SU-DHL-6 (cell line): ENCODE results near the gene PLSCR5.

Experiments used
- CTCF ChIP-seq: fragments of 200-600 bp; sonication (generic); IDR thresholded peaks from one replicate; pipeline ENCODE4 v1.5.1; 2017; ENCODE audit warnings: antibody characterized with exemption, mild to moderate bottlenecking, low read length, moderate library complexity; ENCODE audit not compliant: insufficient read depth, poor library complexity, severe bottlenecking
- EZH2phosphoT487 ChIP-seq: fragments of 200-600 bp; sonication (generic), shearing (Covaris generic); conservative IDR thresholded peaks from 2 replicates; pipeline ENCODE4 v1.6.1; 2018; ENCODE audit warnings: mild to moderate bottlenecking, antibody characterized with exemption, low read length, moderate library complexity, mixed read lengths

GRCh38 chr3:146640955-146641867 is 36.1 kb upstream of the PLSCR5 start:
- peak; percentile 50 for TF ChIP-seq CTCF
- no peak for TF ChIP-seq EZH2phosphoT487
